H9 (cell line): ENCODE data around the gene ZNF467. TPM values are rescaled to one million over a fixed set of nuclear protein-coding genes. Genes with fewer than 3 reads are reported as not detected.

Experiments
- DNase-seq: peaks from one replicate; pipeline ENCODE4 v3.0.0-alpha.2; 2017
- H2AFZ ChIP-seq: one replicate; pipeline ENCODE4 v1.6.1; 2013; ENCODE audit warnings: mild to moderate bottlenecking, low read length, control low read depth, moderate library complexity
- H2AK5ac ChIP-seq: 2 replicates; pipeline ENCODE4 v1.6.1; 2013; ENCODE audit warnings: low read length, control low read depth, mixed read lengths; ENCODE audit not compliant: insufficient read length
- H2BK120ac ChIP-seq: one replicate; pipeline ENCODE4 v1.6.1; 2013; ENCODE audit warnings: low read depth, mild to moderate bottlenecking, low read length, control low read depth, inconsistent platforms; ENCODE audit not compliant: poor library complexity, severe bottlenecking
- H2BK12ac ChIP-seq: 2 replicates; pipeline ENCODE4 v1.6.1; 2013; ENCODE audit warnings: low read length, control low read depth, mixed read lengths, low read depth; ENCODE audit not compliant: insufficient read length
- H2BK15ac ChIP-seq: 2 replicates; pipeline ENCODE4 v1.6.1; 2013; ENCODE audit warnings: low read depth, low read length, control low read depth
- H2BK20ac ChIP-seq: one replicate; pipeline ENCODE4 v1.6.1; 2013; ENCODE audit warnings: low read depth, mild to moderate bottlenecking, low read length, control low read depth, inconsistent platforms; ENCODE audit not compliant: poor library complexity, severe bottlenecking
- H2BK5ac ChIP-seq: 2 replicates; pipeline ENCODE4 v1.6.1; 2013; ENCODE audit warnings: low read length, control low read depth, mixed read lengths; ENCODE audit not compliant: insufficient read length
- H3K14ac ChIP-seq: 2 replicates; pipeline ENCODE4 v1.6.1; 2013; ENCODE audit warnings: low read length, control low read depth; ENCODE audit not compliant: insufficient read depth
- H3K18ac ChIP-seq: 2 replicates; pipeline ENCODE4 v1.6.1; 2013; ENCODE audit warnings: low read depth, mild to moderate bottlenecking, mixed read lengths, low read length, control low read depth; ENCODE audit not compliant: insufficient read length
- H3K23ac ChIP-seq: 2 replicates; pipeline ENCODE4 v1.6.1; 2013; ENCODE audit warnings: low read length, control low read depth, mixed read lengths, low read depth; ENCODE audit not compliant: insufficient read length
- H3K23me2 ChIP-seq: 2 replicates; pipeline ENCODE4 v1.6.1; 2013; ENCODE audit warnings: low read depth, mild to moderate bottlenecking, mixed read lengths, low read length, control low read depth; ENCODE audit not compliant: insufficient read length, poor library complexity, severe bottlenecking
- H3K27ac ChIP-seq: 2 replicates; pipeline ENCODE4 v1.5.1; 2013; ENCODE audit warnings: low read length, control low read depth, mixed read lengths, low read depth; ENCODE audit not compliant: insufficient read length
- H3K27me3 ChIP-seq: 2 replicates; pipeline ENCODE4 v1.6.1; 2013; ENCODE audit warnings: low read length, control low read depth, inconsistent platforms; ENCODE audit not compliant: insufficient read depth
- H3K4ac ChIP-seq: 2 replicates; pipeline ENCODE4 v1.6.1; 2013; ENCODE audit warnings: low read depth, mild to moderate bottlenecking, control low read depth, inconsistent platforms, low read length, moderate library complexity
- H3K4me1 ChIP-seq: 2 replicates; pipeline ENCODE4 v1.6.1; 2013; ENCODE audit warnings: low read length, control low read depth, inconsistent platforms; ENCODE audit not compliant: insufficient read depth
- H3K4me2 ChIP-seq: 2 replicates; pipeline ENCODE4 v1.6.1; 2013; ENCODE audit warnings: low read length, control low read depth, mixed read lengths; ENCODE audit not compliant: insufficient read length, insufficient read depth
- H3K56ac ChIP-seq: 2 replicates; pipeline ENCODE4 v1.6.1; 2013; ENCODE audit warnings: low read depth, mild to moderate bottlenecking, mixed read lengths, low read length, control low read depth; ENCODE audit not compliant: insufficient read length
- H3K79me1 ChIP-seq: 2 replicates; pipeline ENCODE4 v1.6.1; 2013; ENCODE audit warnings: low read depth, mild to moderate bottlenecking, moderate library complexity, low read length, control low read depth, inconsistent platforms; ENCODE audit not compliant: insufficient read depth, poor library complexity, severe bottlenecking
- H3K79me2 ChIP-seq: 2 replicates; pipeline ENCODE4 v1.6.1; 2013; ENCODE audit warnings: low read length, control low read depth, inconsistent platforms; ENCODE audit not compliant: insufficient read depth
- H3K9ac ChIP-seq: 2 replicates; pipeline ENCODE4 v1.6.1; 2013; ENCODE audit warnings: low read length, control low read depth, mixed read lengths; ENCODE audit not compliant: insufficient read length; ENCODE audit errors: extremely low read depth
- H3K9me3 ChIP-seq: one replicate; pipeline ENCODE4 v1.6.1; 2013; ENCODE audit warnings: low read depth, low read length, inconsistent platforms; ENCODE audit not compliant: control insufficient read depth
- H3T11ph ChIP-seq: one replicate; pipeline ENCODE4 v1.6.1; 2013; ENCODE audit warnings: mild to moderate bottlenecking, low read length, control low read depth, inconsistent platforms
- H4K20me1 ChIP-seq: one replicate; pipeline ENCODE4 v1.6.1; 2013; ENCODE audit not compliant: control insufficient read depth, insufficient read length, insufficient read depth
- H4K5ac ChIP-seq: 2 replicates; pipeline ENCODE4 v1.6.1; 2013; ENCODE audit warnings: low read depth, mild to moderate bottlenecking, mixed read lengths, low read length, control low read depth; ENCODE audit not compliant: insufficient read length
- H4K8ac ChIP-seq: replicated peaks from 2 replicates; pipeline ENCODE4 v1.6.1; 2013; ENCODE audit warnings: low read length, control low read depth, mixed read lengths, low read depth; ENCODE audit not compliant: insufficient read length
- H4K91ac ChIP-seq: 2 replicates; pipeline ENCODE4 v1.6.1; 2013; ENCODE audit warnings: low read depth, mild to moderate bottlenecking, moderate library complexity, mixed read lengths, low read length, control low read depth; ENCODE audit not compliant: insufficient read length
- H3K27ac Mint-ChIP-seq, 3 experiments: 2 replicates in 2 of 3; 3 replicates in 1 of 3; pipeline ENCODE4 v1.8.0; 2020 to 2021; ENCODE audit warnings: mixed read lengths in 3 of 3, mild to moderate bottlenecking in 1 of 3, moderate library complexity in 1 of 3
- H3K27me3 Mint-ChIP-seq: 2 replicates; pipeline ENCODE4 v1.8.0; 2021; ENCODE audit warnings: low read depth, mild to moderate bottlenecking, moderate library complexity, mixed read lengths
- H3K36me3 Mint-ChIP-seq, 3 experiments: 2 replicates in 2 of 3; 3 replicates in 1 of 3; pipeline ENCODE4 v1.8.0; 2020 to 2021; ENCODE audit warnings: low read depth in 3 of 3, mixed read lengths in 3 of 3; ENCODE audit not compliant: insufficient read depth in 1 of 3
- H3K4me1 Mint-ChIP-seq, 2 experiments: 2 replicates each; pipeline ENCODE4 v1.8.0; 2020; ENCODE audit warnings: mixed read lengths in 2 of 2
- H3K4me3 Mint-ChIP-seq, 2 experiments: 2 replicates in 1 of 2; 3 replicates in 1 of 2; pipeline ENCODE4 v1.8.0; 2020 to 2021; ENCODE audit warnings: mild to moderate bottlenecking in 2 of 2, mixed read lengths in 2 of 2, moderate library complexity in 1 of 2
- H3K9me3 Mint-ChIP-seq, 2 experiments: 2 replicates in 1 of 2; 3 replicates in 1 of 2; pipeline ENCODE4 v1.8.0; 2020; ENCODE audit warnings: mild to moderate bottlenecking in 2 of 2, mixed read lengths in 2 of 2, moderate library complexity in 1 of 2
- WGBS: extraction: QIAGEN DNeasy Blood & Tissue Kit; methylation state at CpG from one replicate; pipeline ENCODE4 v1.1.7; 2013; ENCODE audit warnings: missing lambda C conversion rate, low lambda C conversion rate, mixed read lengths; ENCODE audit not compliant: insufficient read length; ENCODE audit errors: extremely low coverage; 5-methylcytosine and 5-hydroxymethylcytosine counted together
- total RNA-seq: library from RNA; stranded (reverse); gene quantifications from 2 replicates; pipeline ENCODE4 v1.2.1, GENCODE V29; 2021
- TF ChIP-seq, protein P1 (sequence below): fragments of 200-600 bp; sonication (generic); conservative IDR thresholded peaks from 3 replicates; pipeline ENCODE4 v1.8.0; 2021; ENCODE audit warnings: antibody characterized with exemption, mild to moderate bottlenecking

Gene ZNF467
- total RNA-seq, 1 experiment from 2014 or later: 0.31 TPM

DNA sequence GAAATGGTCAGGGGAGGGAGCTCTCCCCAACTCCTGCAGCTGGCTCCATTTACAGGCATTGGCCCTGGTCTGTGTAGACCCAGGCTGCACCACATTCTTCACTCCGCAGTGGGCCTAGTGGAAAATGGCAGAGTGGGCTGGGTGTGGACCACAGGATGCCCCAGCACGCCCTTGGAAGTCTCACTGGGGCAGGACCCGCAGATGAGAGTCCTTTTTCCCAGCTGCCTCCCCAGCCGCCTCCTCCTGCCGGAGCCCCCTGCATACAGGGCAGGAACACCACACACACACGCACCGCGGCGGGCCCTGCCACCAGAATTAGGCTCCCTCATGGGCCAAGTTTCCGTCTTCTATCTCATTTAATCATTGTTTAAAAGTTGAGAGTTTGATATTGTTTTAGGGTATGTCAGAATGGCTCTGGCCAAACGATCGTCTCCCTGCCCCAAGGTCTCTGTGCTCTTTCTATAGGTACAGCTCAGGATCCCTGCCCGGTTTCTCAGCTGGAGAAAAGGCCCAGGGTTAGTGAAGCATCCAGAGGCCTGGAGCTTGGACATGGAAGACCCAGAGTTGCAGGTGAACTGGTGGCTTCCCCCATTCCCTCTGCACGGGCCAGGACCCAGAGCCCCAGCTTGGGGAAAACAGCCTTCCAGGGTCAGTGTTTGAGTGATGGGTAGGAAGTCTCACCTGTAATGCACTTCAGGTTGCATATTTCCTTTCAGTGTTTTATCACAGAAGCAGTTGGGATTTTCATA is 42.0 kb downstream of the ZNF467 start:
- no peaks in the 10 kb centered on the region for H3K4me1 ChIP-seq
- H2AK5ac ChIP-seq: no peak overlapping the region
- no peaks in the 10 kb centered on the region for H3K79me1 ChIP-seq
- no peaks in the 10 kb centered on the region for H3K4me1 Mint-ChIP-seq
- no peak overlapping the region for H3K9ac ChIP-seq
- peak; percentile 17 for DNase-seq
- no peak overlapping the region for H4K5ac ChIP-seq
- H3K27me3 ChIP-seq: no peaks in the 10 kb centered on the region
- H3K27ac Mint-ChIP-seq: no peak overlapping the region
- H3K14ac ChIP-seq: no peak overlapping the region
- H3K56ac ChIP-seq: no peak overlapping the region
- H4K20me1 ChIP-seq: no peaks in the 10 kb centered on the region
- H3K27ac ChIP-seq: no peak overlapping the region
- H2BK20ac ChIP-seq: no peak overlapping the region
- H3K79me2 ChIP-seq: no peaks in the 10 kb centered on the region
- TF ChIP-seq, protein P1, sequence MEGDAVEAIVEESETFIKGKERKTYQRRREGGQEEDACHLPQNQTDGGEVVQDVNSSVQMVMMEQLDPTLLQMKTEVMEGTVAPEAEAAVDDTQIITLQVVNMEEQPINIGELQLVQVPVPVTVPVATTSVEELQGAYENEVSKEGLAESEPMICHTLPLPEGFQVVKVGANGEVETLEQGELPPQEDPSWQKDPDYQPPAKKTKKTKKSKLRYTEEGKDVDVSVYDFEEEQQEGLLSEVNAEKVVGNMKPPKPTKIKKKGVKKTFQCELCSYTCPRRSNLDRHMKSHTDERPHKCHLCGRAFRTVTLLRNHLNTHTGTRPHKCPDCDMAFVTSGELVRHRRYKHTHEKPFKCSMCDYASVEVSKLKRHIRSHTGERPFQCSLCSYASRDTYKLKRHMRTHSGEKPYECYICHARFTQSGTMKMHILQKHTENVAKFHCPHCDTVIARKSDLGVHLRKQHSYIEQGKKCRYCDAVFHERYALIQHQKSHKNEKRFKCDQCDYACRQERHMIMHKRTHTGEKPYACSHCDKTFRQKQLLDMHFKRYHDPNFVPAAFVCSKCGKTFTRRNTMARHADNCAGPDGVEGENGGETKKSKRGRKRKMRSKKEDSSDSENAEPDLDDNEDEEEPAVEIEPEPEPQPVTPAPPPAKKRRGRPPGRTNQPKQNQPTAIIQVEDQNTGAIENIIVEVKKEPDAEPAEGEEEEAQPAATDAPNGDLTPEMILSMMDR: no peak
- no peak overlapping the region for H2BK12ac ChIP-seq
- no peak overlapping the region for H2BK15ac ChIP-seq
- no peak overlapping the region for H3K18ac ChIP-seq
- H3K36me3 Mint-ChIP-seq: peaks cover 5 to 35% (median 28%) of the 10 kb centered on the region in 3 experiments; a peak in 6 of 7 replicates
- H3K23ac ChIP-seq: no peak overlapping the region
- no peak overlapping the region for H3K4me2 ChIP-seq
- H2AFZ ChIP-seq: no peak overlapping the region
- no peaks in the 10 kb centered on the region for H3K9me3 Mint-ChIP-seq
- H3K4ac ChIP-seq: no peak overlapping the region
- H3K4me3 Mint-ChIP-seq: no peak overlapping the region
- H3K9me3 ChIP-seq: no peaks in the 10 kb centered on the region
- H3K23me2 ChIP-seq: no peaks in the 10 kb centered on the region
- WGBS: no CpG with 5 or more reads among the region's 14 CpGs
- no peak overlapping the region for H4K8ac ChIP-seq
- H4K91ac ChIP-seq: no peak overlapping the region
- H3T11ph ChIP-seq: no peak overlapping the region
- no peak overlapping the region for H2BK5ac ChIP-seq
- H3K27me3 Mint-ChIP-seq: peaks cover 6% of the 10 kb centered on the region
- no peak overlapping the region for H2BK120ac ChIP-seq
